Stimulated activated CD4-positive, alpha-beta T cell treated with anti-CD3 and anti-CD28 coated beads, Interleukin-1b, Interleukin-23, amount 100 ng/mL, for 24 hours (primary cell): ENCODE data around the gene ST14.

Experiments used
- DNase-seq, 4 experiments: peaks; one replicate each; pipeline ENCODE4 v3.0.0-alpha.2; 2020; ENCODE audit warnings: low read depth in 4 of 4, low spot score in 1 of 4

ST14 gene

DNA sequence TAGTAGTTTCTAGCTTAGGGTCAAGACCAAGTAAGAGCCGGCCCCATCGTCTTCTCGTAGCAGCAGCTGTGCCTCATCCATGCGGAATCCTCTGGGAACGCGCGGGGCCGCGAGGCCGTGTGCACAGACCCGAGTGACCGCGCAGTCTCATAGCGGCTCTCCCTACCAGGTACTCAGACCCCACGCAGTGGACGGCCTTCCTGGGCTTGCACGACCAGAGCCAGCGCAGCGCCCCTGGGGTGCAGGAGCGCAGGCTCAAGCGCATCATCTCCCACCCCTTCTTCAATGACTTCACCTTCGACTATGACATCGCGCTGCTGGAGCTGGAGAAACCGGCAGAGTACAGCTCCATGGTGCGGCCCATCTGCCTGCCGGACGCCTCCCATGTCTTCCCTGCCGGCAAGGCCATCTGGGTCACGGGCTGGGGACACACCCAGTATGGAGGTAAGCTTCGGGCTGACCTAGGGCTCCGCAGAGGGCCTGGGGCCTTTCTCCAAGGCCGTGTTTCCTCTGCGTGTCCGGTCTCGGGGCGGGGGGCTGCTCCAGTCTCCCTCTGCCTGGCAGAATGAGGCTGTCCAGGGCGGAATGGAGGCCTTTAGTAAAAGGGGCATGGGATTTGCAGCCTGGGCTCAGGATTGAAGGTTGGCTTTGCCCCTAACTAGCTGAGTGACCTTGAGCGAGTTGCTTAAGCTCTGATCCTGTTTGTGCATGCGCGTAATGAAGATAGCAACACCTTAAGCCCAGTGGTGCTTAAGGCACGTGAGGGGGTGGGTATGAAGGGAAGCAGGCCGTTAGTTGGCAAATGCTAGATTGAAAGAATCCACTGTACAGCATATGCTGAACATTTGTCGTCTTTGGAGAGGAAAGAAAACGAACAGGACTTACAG, 48.9 kb downstream of the ST14 start:
- DNase-seq, result no peak

- no peak for DNase-seq
These were observed 49.7 kb downstream of the ST14 start for GRCh38 chr11:130209128-130209932.

GRCh38 chr11:130209954-130210854, 50.6 kb downstream of the ST14 start:
- no peak for DNase-seq

GRCh38 chr11:130211144-130211543, 51.6 kb downstream of the ST14 start:
- no peak for DNase-seq

DNA sequence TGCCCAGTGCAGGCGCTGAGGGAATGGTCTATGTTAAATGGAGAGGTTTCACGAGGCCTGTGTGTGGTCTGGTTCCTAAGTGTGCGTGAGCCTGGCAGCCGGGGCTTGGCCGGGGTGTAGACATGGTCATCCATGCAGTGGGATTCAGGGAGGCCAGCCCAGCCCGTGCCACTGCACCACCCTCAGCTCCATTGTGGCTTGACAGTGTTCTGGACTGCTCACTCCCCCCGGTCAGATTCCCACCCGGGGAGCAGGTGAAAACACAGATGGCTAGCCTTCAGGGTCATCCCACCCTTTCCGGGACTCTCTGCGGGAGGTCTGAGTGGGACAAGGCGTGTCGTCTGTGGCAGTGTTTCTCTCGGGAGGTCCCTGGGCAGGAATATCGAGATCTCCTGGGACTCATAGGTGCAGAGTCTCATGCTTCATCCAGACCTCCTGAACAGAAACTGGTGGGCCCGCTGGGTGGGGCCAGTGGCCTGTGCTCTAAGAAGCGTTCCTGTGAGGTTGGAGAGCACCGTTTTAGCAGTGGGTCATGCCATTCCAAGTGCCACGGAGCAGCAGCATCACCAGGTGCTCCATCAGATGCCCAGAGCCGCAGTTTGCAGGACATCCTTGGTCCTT, 52.3 kb downstream of the ST14 start:
- DNase-seq, result no peak

- no peak for DNase-seq
These were observed 52.9 kb downstream of the ST14 start for GRCh38 chr11:130212431-130212961.

GRCh38 chr11:130213143-130213978, 53.8 kb downstream of the ST14 start:
- DNase-seq, result peak; percentile 35 to 59 (median 50)

DNA sequence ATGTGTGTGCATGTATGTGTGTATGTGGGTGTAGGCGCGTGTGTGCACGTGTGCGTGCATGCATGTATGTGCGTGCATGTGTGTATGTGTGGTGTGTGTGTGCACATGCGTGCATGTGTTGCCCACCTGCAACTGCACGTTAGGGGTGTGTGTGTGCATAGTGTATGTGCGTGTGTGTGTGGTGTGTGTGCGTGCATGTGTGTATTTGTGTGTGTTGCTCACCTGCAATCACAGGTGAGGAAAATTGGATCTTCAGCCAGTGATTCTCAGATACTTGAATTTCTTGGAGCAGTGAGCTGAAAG, 54.3 kb downstream of the ST14 start:
- DNase-seq, result no peak

GRCh38 chr11:130214861-130215530, 55.4 kb downstream of the ST14 start:
- no peak for DNase-seq

- no peak for DNase-seq
These were observed 56.1 kb downstream of the ST14 start for GRCh38 chr11:130215531-130216220.

DNA sequence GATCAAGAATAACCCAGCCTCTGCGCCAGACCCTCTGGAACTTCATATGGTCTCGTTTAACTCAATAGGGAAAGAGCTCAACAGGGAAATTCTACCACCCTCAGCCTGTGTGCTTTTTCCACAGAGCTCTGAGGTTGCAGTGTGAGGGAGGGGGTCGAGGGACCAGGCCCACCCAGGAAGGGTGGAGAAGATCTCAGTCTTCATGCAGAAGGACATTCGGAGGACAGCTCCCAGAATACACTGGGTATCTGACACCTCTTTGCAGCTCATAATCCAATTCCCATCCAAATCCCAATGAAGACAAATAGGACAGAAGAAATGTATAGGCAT, 56.6 kb downstream of the ST14 start:
- no peak for DNase-seq

DNA sequence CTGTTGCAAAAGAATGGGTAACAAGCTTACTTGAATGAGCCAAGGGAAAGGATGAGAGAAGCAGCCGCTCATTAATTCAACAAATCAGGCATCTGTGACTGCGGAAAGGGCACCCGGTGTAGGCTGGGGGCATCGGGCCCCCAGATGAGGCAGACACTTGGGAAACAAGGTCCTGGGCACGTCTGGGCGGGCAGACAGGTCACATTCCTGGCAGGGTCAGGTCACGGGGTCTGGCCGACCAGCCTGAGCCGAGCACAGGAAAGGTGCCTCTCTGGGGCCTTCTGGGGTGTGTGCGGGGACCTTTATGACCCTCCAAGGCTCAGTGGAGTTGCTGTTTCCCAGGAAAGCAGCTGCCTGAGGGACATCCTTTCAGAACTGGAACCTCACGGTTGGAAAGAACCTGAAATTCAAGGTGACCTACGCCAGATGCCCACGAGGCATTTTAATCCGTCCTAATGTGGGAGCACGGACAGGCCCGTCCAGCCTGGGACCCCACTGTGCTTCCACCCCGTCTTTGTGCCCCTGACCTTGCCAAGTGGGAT, 57.1 kb downstream of the ST14 start:
- DNase-seq, result no peak

GRCh38 chr11:130217133-130218031, 57.8 kb downstream of the ST14 start:
- DNase-seq, result no peak

GRCh38 chr11:130218501-130219070, 59.0 kb downstream of the ST14 start:
- no peak for DNase-seq

DNA sequence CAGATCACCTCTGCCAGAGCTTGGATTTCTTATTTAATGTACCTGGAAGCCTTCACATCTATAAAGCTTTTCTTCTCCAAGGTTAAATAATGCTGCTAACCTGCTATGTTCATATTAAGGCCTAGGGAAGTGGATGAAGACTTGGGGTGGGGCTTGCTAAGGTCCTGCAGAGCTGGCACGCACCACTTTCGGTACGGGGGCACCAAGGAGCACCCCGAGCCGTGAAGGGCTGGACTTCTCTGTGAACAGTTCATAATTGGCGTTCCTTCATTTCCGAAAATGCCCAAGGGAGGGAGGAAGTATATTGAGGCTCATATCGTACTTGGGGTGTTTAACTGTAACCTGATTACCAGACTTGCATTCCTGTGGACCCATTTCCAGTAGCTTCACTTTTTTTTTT, 59.6 kb downstream of the ST14 start:
- DNase-seq, result no peak

GRCh38 chr11:130220311-130221035, 60.9 kb downstream of the ST14 start:
- no peak for DNase-seq
